ENCODE results near the gene ARHGAP42. TPM values are rescaled to one million over a fixed set of nuclear protein-coding genes. Genes with fewer than 3 reads are reported as not detected.
"Not testable (repeated sequence)": the region's sequence is repeated elsewhere in the genome, so short reads cannot be mapped to it uniquely, and the experiment has no call there.

ARHGAP42 gene
- total RNA-seq, 1 donor from 2014 or later: 0.10 TPM

DNA sequence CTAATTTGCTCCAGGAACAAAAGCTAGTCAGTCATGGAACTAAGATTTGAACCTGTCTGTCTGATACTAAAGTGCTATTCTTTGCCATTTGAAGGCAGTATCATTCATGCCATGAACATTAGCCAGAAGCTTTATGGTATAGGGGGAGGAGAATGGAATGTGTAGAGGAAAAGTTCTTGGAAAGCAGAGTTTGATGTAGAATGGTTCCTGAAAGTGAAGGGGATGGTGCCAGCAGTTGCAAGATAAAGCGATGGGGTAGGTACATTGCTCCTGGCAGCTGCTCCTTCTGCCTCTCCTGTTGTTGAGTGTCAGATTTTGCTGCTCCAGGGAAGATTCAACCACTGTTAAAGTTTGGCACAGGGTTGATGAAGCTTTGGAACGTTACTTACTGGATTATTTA is 53.4 kb downstream of the ARHGAP42 start:
- H3K4me1 Mint-ChIP-seq (ENCODE audit: low read depth): no peaks in the 10 kb centered on the region
- H3K36me3 Mint-ChIP-seq (ENCODE audit: low read depth): no peaks in the 10 kb centered on the region
- H3K27ac Mint-ChIP-seq: no peak overlapping the region
- no peaks in the 10 kb centered on the region for H3K9me3 Mint-ChIP-seq
- DNase-seq (ENCODE audit: low spot score): no peak
- no peak overlapping the region for H3K4me3 Mint-ChIP-seq
- intact Hi-C loops (cut with micrococcal nuclease): no loop called here
- H3K27me3 Mint-ChIP-seq (ENCODE audit: insufficient read depth): no peaks in the 10 kb centered on the region

DNA sequence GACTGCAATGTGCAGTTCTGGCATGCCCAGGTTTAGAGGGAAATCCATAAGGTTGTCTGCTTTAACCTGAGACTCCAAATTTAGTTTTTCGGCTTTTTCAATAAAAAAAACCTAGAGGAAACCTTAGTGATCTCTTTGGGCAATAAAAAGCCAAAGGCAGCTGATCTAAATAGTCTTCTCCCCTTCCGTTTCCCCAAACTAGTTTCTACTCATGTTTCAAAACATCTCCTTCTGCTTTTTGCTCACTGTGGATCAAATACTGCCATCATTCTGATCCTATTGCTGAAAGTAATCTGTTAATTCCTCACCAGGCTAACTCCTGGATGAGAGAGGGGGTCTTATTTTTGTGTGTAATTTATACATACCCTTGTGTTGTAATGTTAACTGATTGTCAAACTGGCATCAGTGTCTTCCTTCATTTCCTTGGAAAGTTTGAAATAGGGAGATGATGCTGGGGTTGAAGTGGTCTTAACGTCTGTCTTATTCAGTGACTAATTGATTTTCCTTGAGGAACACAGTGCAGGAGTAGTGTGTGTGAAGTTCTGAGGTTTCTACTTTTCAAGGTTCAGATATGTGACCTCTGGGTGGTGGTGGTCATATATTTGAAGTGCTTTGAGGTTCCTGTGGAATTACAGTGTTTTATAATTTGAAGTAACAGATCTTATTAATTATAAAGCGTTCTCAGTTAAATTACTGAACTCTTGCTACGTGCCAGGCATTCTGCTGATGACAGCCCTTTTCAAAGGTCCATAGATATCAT is 55.0 kb downstream of the ARHGAP42 start:
- no peak for DNase-seq (ENCODE audit: low spot score)
- Mint-ChIP-seq H3K9me3 (no peaks in the 10 kb centered on the region), H3K27ac (no peak overlapping the region), H3K27me3 (ENCODE audit: insufficient read depth) (no peaks in the 10 kb centered on the region), H3K4me1 (ENCODE audit: low read depth) (no peaks in the 10 kb centered on the region), H3K4me3 (no peak overlapping the region), H3K36me3 (ENCODE audit: low read depth) (no peaks in the 10 kb centered on the region)
- intact Hi-C loops (cut with micrococcal nuclease): no loop called here

DNA sequence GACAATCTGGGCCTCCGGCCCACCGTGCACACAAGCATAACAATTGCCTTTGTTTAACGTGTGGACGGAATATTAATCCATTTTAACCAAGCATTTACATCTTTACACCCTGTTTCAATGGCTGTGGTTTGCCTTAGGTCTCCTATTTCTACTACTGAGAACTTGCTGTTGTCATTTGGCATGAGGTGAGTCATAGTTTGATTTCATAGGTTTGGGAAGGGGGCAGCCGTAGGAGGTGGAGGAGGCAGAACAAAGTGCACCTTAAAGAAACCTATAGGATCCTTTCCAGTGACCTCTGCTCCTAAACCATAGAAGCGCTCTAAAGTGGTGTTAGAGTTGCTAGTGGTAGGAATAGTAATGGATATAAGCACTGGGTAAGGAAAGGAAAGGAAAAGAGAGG is 59.4 kb downstream of the ARHGAP42 start:
- Mint-ChIP-seq H3K4me1 (ENCODE audit: low read depth) (no peaks in the 10 kb centered on the region), H3K9me3 (peaks cover 10% of the 10 kb centered on the region), H3K27me3 (ENCODE audit: insufficient read depth) (no peaks in the 10 kb centered on the region)

DNA sequence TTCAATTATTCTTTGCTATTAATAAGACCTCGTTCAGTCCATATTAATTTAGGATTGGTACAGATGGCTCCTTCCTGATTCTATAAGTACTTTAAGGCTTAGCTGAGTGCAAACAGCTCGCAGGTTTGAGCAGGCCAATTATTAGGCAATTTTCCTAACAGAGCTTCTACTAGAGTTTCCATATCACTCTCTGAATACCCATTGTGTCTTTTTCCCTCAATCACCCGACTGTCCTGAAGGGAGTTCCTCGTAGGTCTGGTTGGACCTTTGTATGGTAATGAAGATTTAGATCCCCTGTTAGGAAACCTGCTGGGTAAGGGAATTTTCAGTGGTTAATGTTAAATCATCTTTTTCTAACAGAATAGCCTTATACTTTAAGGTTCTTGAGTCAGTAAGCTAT is 61.1 kb downstream of the ARHGAP42 start:
- H3K27me3 Mint-ChIP-seq (ENCODE audit: insufficient read depth): no peaks in the 10 kb centered on the region
- H3K9me3 Mint-ChIP-seq: peaks cover 10% of the 10 kb centered on the region
- no peaks in the 10 kb centered on the region for H3K4me1 Mint-ChIP-seq (ENCODE audit: low read depth)
- DNase-seq (ENCODE audit: low spot score): no peak
- H3K36me3 Mint-ChIP-seq (ENCODE audit: low read depth): no peaks in the 10 kb centered on the region
- no peak overlapping the region for H3K27ac Mint-ChIP-seq
- intact Hi-C loops (cut with micrococcal nuclease): no loop called here
- no peak overlapping the region for H3K4me3 Mint-ChIP-seq

More for the DNA sequence above, 59.4 kb downstream of the ARHGAP42 start:
- no peak overlapping the region for H3K4me3 Mint-ChIP-seq
- intact Hi-C loops (cut with micrococcal nuclease): no loop called here
- H3K27ac Mint-ChIP-seq: no peak overlapping the region
- DNase-seq (ENCODE audit: low spot score): no peak
- H3K36me3 Mint-ChIP-seq (ENCODE audit: low read depth): no peaks in the 10 kb centered on the region

DNA sequence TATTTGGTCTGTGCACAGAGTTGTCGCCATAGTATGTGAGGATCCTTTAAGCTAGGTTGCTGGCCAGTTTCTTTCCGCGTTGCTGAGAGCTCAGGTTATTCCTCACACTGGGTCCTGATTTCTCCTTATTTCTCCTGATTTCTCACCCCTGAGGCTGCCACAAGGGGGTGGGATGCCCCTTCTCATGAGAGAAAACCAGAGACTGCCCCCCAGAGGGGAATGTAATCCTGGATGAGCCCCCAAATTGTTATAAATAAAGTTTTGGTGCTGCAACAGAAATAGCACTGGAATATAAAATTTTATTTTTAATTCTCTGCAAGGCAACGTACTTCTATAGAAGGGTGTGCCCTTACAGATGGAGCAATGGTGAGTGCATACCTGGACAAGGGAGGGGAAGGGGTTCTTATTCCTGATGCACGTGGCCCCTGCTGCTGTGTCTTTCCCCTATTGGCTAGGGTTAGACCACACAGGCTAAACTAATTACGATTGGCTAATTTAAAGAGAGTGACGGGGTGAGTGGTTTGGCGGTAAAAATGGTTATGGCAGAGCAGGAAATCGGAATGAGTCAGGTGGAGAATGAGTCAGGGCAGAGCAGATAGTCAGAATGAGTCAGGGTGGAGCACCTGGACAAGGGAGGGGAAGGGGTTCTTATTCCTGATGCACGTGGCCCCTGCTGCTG is 62.9 kb downstream of the ARHGAP42 start:
- DNase-seq (ENCODE audit: low spot score); H3K9me3 Mint-ChIP-seq; H3K27ac Mint-ChIP-seq; H3K36me3 Mint-ChIP-seq (ENCODE audit: low read depth); H3K4me1 Mint-ChIP-seq (ENCODE audit: low read depth); H3K4me3 Mint-ChIP-seq; H3K27me3 Mint-ChIP-seq (ENCODE audit: insufficient read depth); intact Hi-C loops (cut with micrococcal nuclease): not testable (repeated sequence)

DNA sequence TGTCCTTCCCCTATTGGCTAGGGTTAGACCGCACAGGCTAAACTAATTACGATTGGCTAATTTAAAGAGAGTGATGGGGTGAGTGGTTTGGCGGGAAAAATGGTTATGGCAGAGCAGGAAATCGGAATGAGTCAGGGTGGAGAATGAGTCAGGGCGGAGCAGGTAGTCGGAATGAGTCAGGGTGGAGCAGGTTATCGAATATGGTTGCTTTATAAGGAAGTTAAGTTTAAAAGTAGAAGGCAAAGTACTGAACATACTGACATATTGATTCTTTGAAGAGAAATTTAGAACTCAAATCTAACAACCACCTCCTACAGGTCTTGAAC is 63.4 kb downstream of the ARHGAP42 start:
- H3K4me3 Mint-ChIP-seq; H3K27ac Mint-ChIP-seq; H3K9me3 Mint-ChIP-seq; DNase-seq (ENCODE audit: low spot score); intact Hi-C loops (cut with micrococcal nuclease); H3K4me1 Mint-ChIP-seq (ENCODE audit: low read depth); H3K27me3 Mint-ChIP-seq (ENCODE audit: insufficient read depth); H3K36me3 Mint-ChIP-seq (ENCODE audit: low read depth): not testable (repeated sequence)

DNA sequence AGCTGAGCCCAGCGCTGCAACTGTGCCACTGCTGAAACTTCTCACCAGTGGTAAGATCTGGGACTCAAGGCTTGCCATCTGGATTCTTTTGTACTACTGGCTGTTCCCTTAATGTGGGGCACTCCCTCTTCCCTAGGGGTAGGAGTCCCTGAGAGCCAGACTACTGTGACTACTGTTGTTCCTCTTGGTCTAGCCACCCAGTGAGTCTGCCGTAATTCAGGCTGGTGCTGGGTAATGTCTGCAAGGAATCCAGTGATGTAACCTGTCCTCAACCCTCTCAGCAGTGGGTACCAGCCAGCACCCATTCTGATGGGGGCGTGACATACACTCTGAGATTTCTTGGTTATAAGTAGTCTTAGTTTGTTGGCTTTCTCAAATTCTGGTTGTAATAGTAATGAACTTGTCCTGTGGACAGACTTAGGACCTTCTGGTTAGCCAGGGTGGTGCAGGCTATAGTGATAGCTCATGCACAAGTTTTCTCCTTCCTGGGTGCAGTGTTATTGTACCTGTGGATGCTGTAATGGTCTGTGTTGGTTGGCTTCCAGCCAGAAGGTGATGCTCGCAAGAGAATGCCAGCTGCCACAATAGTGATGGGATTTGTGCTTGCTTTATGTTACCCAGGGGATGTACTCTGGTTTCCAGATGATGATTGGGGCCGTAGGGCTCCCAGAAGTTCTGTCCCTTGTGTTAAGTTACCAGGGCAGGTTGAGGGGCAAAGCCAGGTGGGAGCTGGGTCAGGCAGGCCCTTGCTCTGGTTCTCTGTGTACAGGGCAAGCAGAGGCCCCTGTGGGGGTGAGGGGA is 65.5 kb downstream of the ARHGAP42 start:
- Mint-ChIP-seq H3K4me3 (no peak overlapping the region), H3K36me3 (ENCODE audit: low read depth) (no peaks in the 10 kb centered on the region), H3K27me3 (ENCODE audit: insufficient read depth) (no peaks in the 10 kb centered on the region), H3K4me1 (ENCODE audit: low read depth) (no peaks in the 10 kb centered on the region), H3K27ac (no peak overlapping the region), H3K9me3 (peaks cover 10% of the 10 kb centered on the region)
- DNase-seq (ENCODE audit: low spot score): no peak
- intact Hi-C loops (cut with micrococcal nuclease): no loop called here

DNA sequence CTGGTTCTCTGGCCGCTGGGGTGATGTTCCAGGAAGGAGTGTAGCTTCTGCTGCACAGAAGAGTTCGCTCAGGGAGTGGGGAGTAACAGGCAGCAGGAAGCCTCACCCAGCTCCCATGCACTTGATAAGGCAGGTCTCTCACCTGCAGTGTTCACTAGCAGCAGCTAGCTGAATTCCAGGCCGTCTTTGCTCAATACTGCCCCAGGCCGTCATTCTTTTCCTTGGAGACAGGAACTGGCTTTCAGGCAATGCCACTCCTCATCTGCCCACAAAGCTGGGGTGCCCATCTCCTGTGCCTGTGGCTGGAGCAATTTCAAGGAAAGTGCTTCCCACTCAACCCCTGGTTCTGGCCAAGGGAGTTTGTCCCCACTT is 66.1 kb downstream of the ARHGAP42 start:
- Mint-ChIP-seq H3K9me3 (peaks cover 10% of the 10 kb centered on the region), H3K36me3 (ENCODE audit: low read depth) (no peaks in the 10 kb centered on the region), H3K27ac (no peak overlapping the region), H3K4me3 (no peak overlapping the region), H3K27me3 (ENCODE audit: insufficient read depth) (no peaks in the 10 kb centered on the region), H3K4me1 (ENCODE audit: low read depth) (no peaks in the 10 kb centered on the region)
- intact Hi-C loops (cut with micrococcal nuclease): no loop called here
- no peak for DNase-seq (ENCODE audit: low spot score)

DNA sequence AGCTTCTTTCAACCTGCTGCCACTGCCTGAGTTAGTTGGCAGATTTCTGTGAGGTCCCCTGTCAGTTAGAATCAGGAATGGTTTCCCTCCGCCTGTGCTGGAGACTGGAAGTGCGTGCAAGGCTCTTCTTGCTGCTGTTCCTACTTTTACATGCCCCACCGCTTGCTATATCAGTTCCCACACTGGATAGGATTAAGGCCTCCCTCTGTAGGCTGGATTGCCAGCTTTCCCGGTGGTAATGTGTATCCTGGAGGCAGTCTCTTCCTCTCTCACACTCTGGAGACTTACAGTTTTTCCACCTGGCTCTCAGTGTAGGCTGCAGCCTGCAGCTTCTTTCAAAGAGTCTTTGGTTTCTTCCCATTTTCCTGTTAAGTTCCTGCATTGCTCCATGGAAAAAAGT is 66.5 kb downstream of the ARHGAP42 start:
- Mint-ChIP-seq H3K4me3 (no peak overlapping the region), H3K9me3 (peaks cover 10% of the 10 kb centered on the region), H3K36me3 (ENCODE audit: low read depth) (no peaks in the 10 kb centered on the region), H3K27me3 (ENCODE audit: insufficient read depth) (no peaks in the 10 kb centered on the region), H3K27ac (no peak overlapping the region), H3K4me1 (ENCODE audit: low read depth) (no peaks in the 10 kb centered on the region)
- intact Hi-C loops (cut with micrococcal nuclease): no loop called here
- no peak for DNase-seq (ENCODE audit: low spot score)

DNA sequence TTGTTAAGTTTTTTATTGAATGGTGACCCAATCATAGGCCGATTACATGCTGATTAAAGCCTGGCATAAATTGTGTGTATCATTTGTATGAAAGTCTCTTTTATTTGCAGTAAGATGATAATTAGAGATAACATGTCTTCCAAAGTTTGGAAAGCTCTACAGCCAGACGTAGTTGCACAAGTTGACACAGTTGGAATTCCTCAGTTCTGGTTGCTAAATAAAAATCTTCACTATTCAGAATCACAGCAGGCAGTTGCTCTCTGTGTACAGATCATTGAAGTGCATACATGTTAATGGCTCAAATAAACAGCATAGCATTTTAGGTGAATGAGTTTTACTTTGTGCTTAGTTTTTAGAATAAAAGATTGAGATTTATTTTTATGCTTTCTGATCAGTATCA is 69.5 kb downstream of the ARHGAP42 start:
- Mint-ChIP-seq H3K27ac (no peak overlapping the region), H3K4me3 (no peak overlapping the region), H3K9me3 (no peaks in the 10 kb centered on the region), H3K27me3 (ENCODE audit: insufficient read depth) (no peaks in the 10 kb centered on the region), H3K4me1 (ENCODE audit: low read depth) (no peaks in the 10 kb centered on the region), H3K36me3 (ENCODE audit: low read depth) (no peaks in the 10 kb centered on the region)
- intact Hi-C loops (cut with micrococcal nuclease): no loop called here
- no peak for DNase-seq (ENCODE audit: low spot score)

DNA sequence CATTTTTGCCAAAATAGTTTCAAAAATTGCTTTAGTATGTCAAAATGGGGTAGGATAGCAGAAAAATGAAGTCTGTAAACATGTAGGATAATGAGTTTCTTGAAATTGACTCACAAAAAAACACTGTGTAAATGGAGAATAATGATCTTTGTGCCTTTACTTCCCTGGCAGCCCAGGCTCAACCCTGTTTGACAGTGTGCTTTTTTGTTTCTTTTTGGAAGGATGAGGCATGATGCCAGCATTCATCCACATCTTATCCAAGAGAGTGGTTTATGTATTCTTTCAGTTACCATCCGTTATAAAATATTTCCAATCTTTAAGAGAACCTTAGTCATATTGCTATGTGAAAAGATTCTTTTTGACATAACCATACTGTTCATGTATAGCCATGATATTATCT is 70.6 kb downstream of the ARHGAP42 start:
- Mint-ChIP-seq H3K9me3 (no peaks in the 10 kb centered on the region), H3K4me1 (ENCODE audit: low read depth) (no peaks in the 10 kb centered on the region), H3K27me3 (ENCODE audit: insufficient read depth) (no peaks in the 10 kb centered on the region), H3K27ac (no peak overlapping the region), H3K4me3 (no peak overlapping the region), H3K36me3 (ENCODE audit: low read depth) (no peaks in the 10 kb centered on the region)
- intact Hi-C loops (cut with micrococcal nuclease): no loop called here
- DNase-seq (ENCODE audit: low spot score): no peak

DNA sequence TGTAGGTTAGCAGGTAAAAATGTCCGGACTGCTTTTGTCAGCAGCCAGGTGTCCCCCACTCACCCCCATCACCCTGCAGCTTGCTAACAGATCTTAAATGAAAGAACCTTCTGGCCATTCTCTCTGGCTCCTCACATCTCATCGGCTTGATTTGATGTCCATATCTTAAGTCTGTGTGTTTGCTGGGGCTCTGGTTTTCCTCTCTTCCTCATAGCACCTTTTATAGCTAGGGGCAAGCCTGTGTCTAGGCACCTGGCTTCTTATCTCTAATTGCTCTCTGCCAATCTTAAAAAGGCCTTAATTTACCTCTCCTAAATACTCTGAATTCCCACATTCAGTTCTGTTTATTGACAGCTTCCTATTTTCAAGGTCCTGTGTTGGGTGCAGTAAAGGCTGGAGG is 72.0 kb downstream of the ARHGAP42 start:
- Mint-ChIP-seq H3K4me3 (no peak overlapping the region), H3K4me1 (ENCODE audit: low read depth) (no peaks in the 10 kb centered on the region), H3K9me3 (no peaks in the 10 kb centered on the region), H3K36me3 (ENCODE audit: low read depth) (no peaks in the 10 kb centered on the region), H3K27ac (no peak overlapping the region), H3K27me3 (ENCODE audit: insufficient read depth) (no peaks in the 10 kb centered on the region)
- DNase-seq (ENCODE audit: low spot score): no peak
- intact Hi-C loops (cut with micrococcal nuclease): no loop called here

DNA sequence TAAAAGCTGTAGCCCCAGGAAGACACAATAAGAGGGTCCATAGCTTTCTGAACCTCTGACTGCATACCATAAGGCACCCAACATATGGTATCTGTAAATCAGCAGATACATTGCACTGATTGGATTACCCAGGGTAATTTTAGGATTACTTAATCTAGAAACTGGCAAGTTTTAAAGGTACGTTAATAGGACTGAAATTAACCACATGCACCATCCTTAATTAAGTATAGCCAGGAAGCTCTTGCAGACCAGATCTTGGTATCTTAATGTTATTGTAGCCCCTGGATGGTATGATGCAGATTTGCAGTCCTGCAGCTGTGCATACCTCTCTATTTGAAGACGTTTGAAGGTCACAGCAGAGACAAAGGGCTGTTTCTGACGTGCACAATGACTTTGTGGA is 72.8 kb downstream of the ARHGAP42 start:
- Mint-ChIP-seq H3K9me3 (no peaks in the 10 kb centered on the region), H3K4me1 (ENCODE audit: low read depth) (no peaks in the 10 kb centered on the region), H3K27me3 (ENCODE audit: insufficient read depth) (no peaks in the 10 kb centered on the region), H3K36me3 (ENCODE audit: low read depth) (no peaks in the 10 kb centered on the region), H3K4me3 (no peak overlapping the region), H3K27ac (no peak overlapping the region)
- intact Hi-C loops (cut with micrococcal nuclease): no loop called here
- DNase-seq (ENCODE audit: low spot score): no peak
